ENCODE measurements around the gene MISP3. TPM values are rescaled to one million over a fixed set of nuclear protein-coding genes. Genes with fewer than 3 reads are reported as not detected.

MISP3 gene
- total and polyA plus RNA-seq, 9 of the 15 experiments (the other 6 are each of a cell fraction or from before 2014, with no cell fraction given): 0.25 to 5.6 (median 1.6) TPM

- TF ChIP-seq MAZ (CRISPR knock-in tag; conservative IDR thresholded peaks at IDR 0.05 in 1 of 2, IDR thresholded peaks at IDR 0.05 in 1 of 2) (peak in 1 of 2 experiments; percentile 89; a peak in 3 of 4 replicates), ARID2 (IDR thresholded peaks at IDR 0.05) (no peak), SRSF9 (IDR thresholded peaks at IDR 0.05; ENCODE audit: borderline replicate concordance, low read depth, low read length) (no peak), ATF1 (CRISPR knock-in tag; IDR thresholded peaks at IDR 0.05) (no peak), ATF1 (tag; IDR thresholded peaks at IDR 0.05) (peak; percentile 67), HDGF (IDR thresholded peaks at IDR 0.05) (no peak), ZNF778 (CRISPR knock-in tag; IDR thresholded peaks at IDR 0.05) (no peak), ZFP1 (CRISPR knock-in tag; IDR thresholded peaks at IDR 0.05) (no peak), HOXB6 (CRISPR knock-in tag; IDR thresholded peaks at IDR 0.05; ENCODE audit: borderline replicate concordance) (no peak), XRCC4 (IDR thresholded peaks at IDR 0.05; ENCODE audit: extremely low read depth, insufficient read depth, insufficient read length) (no peak), NR0B1 (IDR thresholded peaks at IDR 0.05; ENCODE audit: partially characterized antibody) (no peak), NBN (IDR thresholded peaks at IDR 0.05; ENCODE audit: low read depth) (peak; percentile 70), ZNF146 (CRISPR knock-in tag; IDR thresholded peaks at IDR 0.05; ENCODE audit: unreplicated experiment) (no peak), ZNF212 (CRISPR knock-in tag; IDR thresholded peaks at IDR 0.05) (no peak), ZC3H4 (CRISPR knock-in tag; IDR thresholded peaks at IDR 0.05; ENCODE audit: borderline replicate concordance) (no peak), MEF2D (tag; conservative IDR thresholded peaks at IDR 0.05; ENCODE audit: low read depth) (no peak), HNRNPK (IDR thresholded peaks at IDR 0.05; ENCODE audit: low read depth, low read length, poor library complexity, severe bottlenecking) (peak; percentile 90), ZEB2 (IDR thresholded peaks at IDR 0.05) (no peak), SRSF1 (IDR thresholded peaks at IDR 0.05; ENCODE audit: low read depth, low read length) (no peak)
- TF ChIP-seq, protein P1, sequence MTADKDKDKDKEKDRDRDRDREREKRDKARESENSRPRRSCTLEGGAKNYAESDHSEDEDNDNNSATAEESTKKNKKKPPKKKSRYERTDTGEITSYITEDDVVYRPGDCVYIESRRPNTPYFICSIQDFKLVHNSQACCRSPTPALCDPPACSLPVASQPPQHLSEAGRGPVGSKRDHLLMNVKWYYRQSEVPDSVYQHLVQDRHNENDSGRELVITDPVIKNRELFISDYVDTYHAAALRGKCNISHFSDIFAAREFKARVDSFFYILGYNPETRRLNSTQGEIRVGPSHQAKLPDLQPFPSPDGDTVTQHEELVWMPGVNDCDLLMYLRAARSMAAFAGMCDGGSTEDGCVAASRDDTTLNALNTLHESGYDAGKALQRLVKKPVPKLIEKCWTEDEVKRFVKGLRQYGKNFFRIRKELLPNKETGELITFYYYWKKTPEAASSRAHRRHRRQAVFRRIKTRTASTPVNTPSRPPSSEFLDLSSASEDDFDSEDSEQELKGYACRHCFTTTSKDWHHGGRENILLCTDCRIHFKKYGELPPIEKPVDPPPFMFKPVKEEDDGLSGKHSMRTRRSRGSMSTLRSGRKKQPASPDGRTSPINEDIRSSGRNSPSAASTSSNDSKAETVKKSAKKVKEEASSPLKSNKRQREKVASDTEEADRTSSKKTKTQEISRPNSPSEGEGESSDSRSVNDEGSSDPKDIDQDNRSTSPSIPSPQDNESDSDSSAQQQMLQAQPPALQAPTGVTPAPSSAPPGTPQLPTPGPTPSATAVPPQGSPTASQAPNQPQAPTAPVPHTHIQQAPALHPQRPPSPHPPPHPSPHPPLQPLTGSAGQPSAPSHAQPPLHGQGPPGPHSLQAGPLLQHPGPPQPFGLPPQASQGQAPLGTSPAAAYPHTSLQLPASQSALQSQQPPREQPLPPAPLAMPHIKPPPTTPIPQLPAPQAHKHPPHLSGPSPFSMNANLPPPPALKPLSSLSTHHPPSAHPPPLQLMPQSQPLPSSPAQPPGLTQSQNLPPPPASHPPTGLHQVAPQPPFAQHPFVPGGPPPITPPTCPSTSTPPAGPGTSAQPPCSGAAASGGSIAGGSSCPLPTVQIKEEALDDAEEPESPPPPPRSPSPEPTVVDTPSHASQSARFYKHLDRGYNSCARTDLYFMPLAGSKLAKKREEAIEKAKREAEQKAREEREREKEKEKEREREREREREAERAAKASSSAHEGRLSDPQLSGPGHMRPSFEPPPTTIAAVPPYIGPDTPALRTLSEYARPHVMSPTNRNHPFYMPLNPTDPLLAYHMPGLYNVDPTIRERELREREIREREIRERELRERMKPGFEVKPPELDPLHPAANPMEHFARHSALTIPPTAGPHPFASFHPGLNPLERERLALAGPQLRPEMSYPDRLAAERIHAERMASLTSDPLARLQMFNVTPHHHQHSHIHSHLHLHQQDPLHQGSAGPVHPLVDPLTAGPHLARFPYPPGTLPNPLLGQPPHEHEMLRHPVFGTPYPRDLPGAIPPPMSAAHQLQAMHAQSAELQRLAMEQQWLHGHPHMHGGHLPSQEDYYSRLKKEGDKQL (CRISPR knock-in tag; IDR thresholded peaks at IDR 0.05; ENCODE audit: borderline replicate concordance): no peak
- TF ChIP-seq, protein P2, sequence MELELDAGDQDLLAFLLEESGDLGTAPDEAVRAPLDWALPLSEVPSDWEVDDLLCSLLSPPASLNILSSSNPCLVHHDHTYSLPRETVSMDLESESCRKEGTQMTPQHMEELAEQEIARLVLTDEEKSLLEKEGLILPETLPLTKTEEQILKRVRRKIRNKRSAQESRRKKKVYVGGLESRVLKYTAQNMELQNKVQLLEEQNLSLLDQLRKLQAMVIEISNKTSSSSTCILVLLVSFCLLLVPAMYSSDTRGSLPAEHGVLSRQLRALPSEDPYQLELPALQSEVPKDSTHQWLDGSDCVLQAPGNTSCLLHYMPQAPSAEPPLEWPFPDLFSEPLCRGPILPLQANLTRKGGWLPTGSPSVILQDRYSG (tag; conservative IDR thresholded peaks at IDR 0.05; ENCODE audit: low read depth): no peak
- TF ChIP-seq, protein P3, sequence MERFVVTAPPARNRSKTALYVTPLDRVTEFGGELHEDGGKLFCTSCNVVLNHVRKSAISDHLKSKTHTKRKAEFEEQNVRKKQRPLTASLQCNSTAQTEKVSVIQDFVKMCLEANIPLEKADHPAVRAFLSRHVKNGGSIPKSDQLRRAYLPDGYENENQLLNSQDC (CRISPR knock-in tag; IDR thresholded peaks at IDR 0.05): no peak
Measured at GRCh38 chr19:14091081-14091812, 18.7 kb downstream of the MISP3 start (continued).
